GM19397 (cell line): ENCODE data around the gene GMIP.
"Not testable (repeated sequence)": the region's sequence is repeated elsewhere in the genome, so short reads cannot be mapped to it uniquely, and the experiment has no call there.

Source experiments
- ATAC-seq: cut with Tn5 transposase; IDR thresholded peaks from one replicate; pipeline ENCODE4 v1.9.1; 2021; ENCODE audit warnings: mild to moderate bottlenecking, moderate library complexity; ENCODE audit not compliant: unreplicated experiment

Gene GMIP

DNA sequence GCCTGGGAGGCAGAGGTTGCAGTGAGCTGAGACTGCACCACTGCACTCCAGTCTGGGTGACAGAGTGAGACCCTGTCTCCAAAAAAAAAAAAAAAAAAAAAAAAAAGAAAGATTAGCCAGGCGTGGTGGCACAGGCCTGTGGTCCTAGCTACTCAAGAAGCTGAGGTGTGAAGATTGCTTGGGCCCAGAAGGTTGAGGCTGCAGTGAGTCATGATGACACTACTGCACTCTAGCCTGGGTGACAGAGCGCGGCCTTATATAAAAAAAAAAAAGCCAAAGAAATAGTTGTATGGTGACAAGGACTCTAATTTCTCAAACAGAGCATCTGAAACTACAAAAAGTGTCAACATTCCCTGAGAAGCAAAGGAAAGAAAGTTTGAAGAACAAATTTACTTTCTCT lies 28.4 kb downstream of the GMIP start:
- no peak for ATAC-seq

DNA sequence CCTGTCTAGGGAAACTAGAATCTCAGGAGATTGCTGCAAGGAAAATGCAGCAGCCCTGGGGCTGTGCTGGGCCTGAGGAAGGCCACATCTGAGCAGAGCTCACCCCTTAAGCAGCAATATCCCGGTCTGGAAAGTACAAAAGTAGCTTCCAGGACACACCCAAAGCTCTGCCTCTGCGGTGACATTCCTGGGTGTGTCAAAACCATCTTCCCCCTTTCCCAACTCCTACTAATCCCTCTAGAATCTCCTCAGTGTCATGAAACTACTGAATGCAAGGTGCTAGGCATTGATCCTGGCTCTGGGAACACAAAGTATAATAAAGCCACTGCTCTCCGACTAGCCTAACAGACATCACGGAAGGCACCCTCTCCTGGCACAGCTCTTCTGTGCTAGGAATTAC lies 30.0 kb downstream of the GMIP start:
- no peak for ATAC-seq

DNA sequence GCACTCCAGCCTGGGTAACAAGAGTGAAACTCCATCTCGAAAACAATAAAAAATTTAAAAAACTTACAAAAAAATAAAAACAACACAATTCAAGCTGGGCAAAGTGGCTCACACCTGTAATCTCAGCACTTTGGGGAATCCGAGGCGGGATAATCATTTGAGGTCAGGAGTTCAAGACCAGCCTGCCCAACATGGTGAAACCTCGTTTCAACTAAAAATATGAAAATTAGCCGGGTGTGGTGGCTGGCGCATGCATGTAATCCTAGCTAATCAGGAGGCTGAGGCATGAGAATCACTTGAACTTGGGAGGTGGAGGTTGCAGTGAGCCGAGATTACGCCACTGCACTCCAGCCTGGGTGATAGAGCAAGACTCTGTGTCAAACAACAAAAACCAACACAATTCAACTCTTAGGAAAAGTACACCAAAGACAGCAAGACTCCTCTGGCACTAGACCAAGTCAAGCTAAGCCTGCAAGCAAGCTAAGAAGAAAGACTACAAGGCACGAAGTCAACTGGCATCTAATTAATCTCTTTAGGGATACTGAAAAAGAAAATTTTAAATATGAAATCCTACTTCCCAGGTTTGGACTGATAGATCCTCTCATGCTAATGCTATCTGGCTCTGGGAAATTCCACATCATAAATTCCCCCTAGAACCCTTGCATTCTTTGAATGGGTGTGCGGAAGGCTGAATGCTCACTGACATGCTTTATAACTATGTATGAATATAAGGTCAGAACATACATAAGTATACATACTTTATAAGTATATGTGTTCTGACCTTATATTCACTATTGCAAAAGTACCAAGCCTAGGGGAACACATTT lies 32.9 kb downstream of the GMIP start:
- no peak for ATAC-seq

DNA sequence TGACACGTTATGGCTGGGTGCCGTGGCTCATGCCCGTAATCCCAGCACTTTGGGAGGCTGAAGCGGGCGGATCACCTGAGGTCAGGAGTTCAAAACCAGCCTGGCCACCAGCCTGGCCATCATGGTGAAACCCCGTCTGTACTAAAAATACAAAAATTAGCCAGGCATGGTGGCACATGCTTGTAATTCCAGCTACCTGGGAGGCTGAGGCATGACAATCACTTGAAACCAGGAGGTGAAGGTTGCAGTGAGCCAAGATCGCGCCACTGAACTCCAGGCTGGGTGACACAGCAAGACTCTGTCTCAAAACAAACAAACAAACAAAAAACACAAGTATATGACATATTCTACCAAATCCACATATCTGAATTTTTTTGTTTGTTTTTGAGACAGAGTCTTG lies 36.8 kb downstream of the GMIP start:
- ATAC-seq, result not testable (repeated sequence)

DNA sequence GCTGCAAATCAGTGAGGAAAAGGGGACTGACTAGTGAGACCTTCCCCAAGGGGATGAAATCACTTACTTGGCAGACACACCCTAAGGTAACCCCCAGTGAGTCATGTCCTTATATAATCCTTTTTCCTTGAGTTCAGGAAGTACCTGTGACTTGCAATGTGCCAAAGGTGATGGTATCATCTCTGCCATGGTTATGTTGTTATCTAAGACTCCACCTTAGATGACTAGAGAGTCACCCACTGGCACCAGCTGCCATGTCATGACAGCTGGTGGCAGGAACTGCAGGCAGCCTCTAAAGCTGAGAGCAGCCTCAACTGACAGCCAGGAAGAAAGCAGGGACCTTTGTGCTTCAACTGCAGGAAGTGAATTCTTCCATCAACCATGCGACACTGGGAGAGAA lies 37.4 kb downstream of the GMIP start:
- no peak for ATAC-seq

DNA sequence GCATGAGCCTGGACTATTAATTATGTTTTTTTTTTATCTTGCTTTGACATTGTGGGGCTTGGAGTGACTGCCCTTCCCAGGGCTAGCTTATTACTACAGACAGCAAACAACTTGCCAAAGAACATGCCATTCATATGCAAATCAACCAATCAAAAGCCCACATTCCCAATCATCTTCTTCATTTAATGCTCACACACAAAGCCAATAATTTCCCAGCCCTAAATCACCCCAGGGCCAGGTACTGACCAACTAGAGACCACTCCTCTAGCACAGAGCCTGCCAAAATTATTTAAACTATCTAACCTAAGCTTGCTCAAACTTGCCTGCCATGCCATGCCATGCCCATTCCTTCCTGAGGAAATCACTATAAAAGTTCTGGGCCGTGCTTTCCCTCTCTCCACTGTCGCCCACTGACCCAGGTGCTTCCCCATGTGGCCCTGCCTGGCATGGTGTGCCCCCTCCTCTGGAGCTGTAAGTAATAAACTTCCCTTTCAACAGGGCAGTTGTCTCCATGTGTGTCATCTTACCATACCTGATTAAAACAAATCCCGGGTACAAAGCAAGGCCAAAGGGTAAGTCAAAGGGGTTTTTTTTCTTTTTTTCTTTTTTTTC lies 40.6 kb downstream of the GMIP start:
- no peak for ATAC-seq

DNA sequence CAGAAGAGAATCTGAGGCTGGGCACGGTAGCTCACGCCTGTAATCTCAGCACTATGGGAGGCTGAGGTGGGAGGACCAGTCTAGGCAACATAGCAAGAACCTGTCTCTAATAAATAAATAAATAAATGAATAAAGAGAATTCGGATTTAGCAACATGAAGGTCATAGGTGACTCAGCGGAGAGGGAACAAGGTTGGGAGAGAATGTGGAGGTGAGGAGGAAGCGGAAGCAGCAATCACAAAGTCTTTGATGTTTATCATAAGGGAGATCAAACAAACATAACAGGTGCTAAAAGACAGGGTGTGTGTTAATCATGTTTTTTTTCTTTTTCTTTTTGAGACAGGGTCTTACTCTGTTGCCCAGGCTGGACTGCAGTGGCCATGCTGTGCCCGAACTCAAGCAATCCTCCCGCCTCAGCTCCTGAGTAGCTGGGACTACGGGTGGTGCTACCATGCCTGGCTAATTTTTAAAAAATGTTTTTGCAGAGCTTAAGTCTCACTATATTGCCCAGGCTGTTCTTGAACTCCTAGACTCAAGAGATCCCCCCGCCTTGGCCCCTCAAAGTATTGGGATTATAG lies 41.2 kb downstream of the GMIP start:
- ATAC-seq, result no peak

DNA sequence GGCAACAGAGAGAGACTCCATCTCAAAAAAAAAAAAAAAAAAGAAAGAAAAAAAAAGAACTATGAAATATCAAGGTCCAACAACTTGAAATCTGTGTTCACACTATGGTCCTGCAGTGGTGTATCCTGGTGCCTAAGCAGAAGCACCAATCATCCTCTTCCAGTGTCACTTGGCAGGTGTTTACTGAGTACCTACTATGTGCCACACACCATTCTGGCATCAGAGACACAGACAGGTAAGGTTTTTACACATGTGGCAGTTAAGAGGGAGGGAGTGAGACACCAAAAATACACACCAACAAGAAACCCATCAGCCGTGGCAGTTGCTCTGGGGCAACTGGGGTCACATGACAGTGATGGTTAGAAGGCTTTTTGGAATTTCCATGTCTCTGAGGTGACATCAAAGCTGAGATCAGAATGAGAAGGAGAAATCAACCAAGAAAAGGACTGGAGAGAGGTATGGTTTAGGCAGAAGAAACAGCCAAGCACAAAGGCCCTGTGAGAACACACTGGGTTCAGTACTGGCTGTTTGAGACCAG lies 42.6 kb downstream of the GMIP start:
- no peak for ATAC-seq

DNA sequence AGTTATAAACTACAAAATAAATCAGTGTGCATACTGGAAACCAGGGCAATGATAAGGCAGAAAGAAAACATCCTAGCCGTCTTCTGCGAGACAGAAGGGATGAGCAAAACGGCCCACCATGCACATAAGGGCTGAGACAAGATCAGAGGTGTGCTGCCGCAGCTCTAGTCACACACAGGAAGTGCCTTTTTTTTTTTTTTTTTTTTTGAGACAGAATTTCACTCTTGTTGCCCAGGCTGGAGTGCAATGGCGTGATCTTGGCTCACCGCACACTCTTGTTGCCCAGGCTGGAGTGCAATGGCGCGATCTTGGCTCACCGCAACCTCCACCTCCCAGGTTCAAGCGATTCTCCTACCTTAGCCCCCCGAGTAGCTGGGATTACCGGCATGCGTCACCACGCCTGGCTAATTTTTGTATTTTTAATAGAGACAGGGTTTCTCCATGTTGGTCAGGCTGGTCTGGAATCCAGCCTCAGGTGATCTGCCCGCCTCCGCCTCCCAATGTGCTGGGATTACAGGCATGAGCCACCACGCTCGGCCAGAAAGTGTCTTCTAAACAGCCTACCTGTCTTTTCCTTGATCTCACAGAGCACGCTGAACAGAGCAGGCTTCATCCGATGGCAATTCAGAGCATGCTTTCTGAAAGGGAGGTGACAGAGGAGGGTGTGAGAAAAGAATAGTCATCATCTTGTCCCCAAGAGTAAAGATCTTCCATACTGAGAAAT lies 44.6 kb downstream of the GMIP start:
- not testable (repeated sequence) for ATAC-seq

DNA sequence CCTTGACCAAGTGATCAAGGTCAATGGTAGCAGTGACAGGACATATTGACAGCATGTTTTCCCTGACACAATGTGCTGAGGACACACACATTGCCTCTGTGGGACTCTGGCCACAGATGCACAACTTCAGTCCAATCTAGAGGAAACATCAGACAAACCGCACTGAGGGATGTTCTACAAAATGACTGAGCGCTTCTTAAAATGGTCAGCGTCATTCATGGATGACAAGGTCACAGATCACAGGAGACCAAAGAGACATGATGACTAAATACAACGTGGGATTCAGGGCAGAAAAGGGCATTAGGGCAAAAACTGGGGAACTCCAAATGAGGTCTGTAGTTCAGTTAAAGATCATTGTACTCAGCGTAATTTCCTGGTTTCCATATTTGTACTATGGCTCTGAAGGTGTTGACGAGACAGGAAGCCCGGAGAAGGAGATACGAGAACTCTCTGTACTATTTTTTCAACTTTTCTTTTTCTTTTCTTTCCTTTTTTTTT lies 45.6 kb downstream of the GMIP start:
- peak; percentile 66 for ATAC-seq

DNA sequence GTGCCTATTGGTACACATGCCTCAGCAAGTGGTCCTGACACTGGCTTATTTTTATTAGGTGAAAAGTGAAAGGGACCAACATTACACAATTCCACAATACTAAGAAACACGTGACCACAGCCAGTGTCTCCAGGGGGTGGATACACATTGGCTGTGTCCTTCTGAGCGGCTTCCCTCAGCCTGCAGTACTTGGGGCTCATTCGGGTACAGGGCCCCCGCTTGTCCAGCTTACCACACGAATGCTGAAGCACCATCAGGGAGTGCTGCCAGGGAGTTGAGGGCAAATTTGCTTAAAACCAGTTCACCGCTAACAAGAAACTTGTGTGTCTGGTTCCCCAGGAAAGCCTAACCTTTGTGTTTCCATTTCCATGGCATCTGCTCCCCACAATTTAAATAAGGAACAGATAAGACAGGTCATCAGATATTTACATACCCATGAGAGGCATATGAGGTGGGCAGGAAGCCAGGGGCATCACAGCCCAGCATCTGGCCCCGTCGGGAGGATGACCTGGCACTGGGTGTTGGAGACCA lies 48.2 kb downstream of the GMIP start:
- no peak for ATAC-seq

DNA sequence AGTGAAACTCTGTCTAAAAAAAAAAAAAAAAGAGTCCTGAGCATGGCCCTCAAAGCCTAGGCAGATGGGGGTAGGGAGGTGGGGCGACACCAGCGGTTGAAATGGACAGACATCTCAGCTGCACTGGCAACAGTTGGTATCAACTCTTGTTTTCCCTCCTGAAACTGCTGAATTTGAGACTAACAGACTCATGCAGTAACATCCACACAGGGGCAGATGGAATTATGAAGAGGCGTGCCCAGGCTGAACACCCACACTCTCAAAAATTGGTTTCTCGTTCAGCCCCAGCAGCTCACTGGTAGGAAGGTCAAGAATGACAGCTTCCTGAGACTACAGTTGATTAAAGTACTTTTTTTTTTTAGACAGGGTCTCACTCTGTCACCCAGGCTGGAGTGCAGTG lies 49.1 kb downstream of the GMIP start:
- no peak for ATAC-seq

DNA sequence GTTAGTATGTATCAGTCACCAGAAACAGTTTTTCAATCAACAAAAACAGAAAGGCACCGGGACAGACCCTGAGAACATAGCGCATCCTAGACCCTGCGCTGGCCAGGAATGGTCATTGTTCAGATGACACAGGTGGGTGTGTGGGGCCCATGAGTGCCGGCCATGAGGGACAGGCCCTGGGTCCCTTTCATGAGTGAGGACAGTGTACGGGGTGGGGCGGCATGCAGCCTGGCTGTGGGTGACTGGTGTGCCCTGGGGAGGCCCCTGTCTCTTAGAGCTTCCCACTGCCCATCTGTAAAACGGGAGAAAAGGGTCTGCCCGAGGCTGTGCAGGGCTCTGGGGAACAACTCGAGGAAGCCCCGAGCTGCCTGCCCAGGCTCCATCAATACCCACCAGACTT lies 50.8 kb downstream of the GMIP start:
- ATAC-seq, result no peak

DNA sequence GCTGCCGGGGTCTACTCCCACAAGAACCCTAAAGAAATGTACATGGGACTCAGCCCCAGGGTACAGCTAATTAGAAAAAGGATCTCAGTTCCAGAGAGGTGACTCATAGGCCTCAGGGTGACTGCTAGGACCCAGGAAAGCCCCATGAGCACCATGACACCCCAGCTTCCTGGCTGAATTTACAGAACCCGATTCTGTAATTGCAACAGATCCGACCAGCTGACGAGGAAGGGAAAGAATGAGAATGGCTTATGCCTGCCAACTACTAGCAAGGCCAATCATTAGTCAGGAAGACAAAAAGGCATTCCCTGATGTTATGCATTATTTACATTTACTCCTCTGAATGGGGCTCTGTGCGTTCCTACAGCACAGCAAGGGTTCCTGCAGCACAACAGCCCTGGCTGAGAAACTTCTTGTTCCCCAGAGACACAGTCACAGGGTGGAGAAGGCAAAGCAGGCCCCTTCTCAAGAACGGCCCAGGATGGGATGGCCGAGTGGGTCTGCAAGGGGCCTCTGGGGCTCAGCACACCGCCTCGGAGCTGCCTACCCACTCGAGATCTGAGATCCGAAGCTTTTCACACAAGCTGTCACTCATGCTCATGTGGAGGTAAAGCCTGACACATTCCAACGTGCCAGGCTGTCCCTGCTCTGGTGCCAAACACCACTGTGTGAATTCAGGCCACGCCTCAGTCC lies 52.2 kb downstream of the GMIP start:
- no peak for ATAC-seq

DNA sequence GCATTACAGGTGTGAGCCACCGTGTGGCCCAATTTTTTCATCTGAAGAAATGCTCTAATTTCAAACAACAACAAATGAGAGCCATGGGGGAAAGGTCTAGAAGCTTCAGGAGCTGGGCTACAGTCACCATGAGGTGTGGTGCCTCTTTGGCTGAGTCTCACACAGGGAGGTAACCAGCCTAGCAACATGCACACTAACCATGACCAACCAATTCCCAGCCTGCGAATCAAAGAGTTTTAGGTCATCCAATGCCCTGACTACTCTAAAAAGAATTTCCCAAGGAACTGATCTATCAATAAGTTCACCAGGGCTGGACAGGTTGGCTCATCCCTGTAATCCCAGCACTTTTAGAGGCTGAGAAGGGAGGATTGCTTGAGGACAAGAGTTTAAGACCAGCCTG lies 54.9 kb downstream of the GMIP start:
- no peak for ATAC-seq

DNA sequence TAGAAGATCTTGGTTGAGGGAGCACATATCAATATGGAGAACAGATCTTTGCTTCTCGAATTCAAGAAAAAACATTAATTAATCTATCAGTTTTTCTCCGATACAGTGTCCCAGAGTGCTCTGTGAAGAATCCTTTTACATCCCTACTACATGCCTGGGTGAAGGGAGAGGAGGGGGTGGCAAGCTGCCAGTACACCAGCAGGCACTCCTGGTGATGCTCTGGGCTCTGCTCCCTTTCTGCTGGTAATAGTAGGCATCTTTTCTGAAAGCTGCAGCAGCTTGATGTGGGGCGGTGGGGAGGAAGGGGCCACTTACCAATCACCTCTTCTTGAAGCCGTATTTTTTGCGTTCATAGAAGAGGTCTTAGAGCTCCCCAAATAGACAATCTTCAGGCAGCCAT lies 55.7 kb downstream of the GMIP start:
- no peak for ATAC-seq

DNA sequence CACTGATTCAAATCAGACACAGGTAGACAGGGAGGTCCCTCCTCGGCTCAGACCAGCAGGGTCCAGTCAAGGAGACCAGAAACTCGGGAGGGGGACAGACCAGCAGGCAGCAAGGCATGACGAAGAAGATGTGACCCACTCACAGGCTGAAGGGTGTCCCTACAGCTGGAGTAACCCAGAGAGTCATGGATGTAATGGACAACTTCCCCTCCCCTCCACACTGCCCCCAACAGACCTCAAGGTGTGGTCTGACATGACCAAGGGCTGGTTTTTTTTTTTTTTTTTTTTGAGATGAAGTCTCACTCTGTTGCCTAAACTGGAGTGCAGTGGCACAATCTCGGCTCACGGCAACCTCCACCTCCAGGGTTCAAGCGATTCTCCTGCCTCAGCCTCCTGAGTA lies 59.1 kb downstream of the GMIP start:
- ATAC-seq, result no peak

DNA sequence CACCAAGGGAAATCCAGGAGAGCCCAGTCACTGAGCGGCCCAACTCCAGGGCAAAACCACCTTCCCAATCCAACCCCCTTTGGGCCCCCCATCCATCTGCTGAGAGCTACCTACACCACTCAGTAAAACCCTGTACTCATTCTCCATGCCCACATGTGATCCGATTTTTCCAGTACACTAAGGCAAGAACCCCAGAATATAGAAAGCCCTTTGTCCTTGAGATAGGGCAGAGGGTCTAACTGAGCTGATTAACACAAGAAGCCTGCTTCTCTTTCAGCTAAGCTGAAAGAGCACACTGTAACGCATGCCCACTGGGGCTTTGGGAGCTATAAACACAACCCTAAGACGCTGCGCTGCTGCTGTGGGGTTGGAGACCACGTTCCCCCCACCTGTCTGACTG lies 61.0 kb downstream of the GMIP start:
- ATAC-seq, result no peak

DNA sequence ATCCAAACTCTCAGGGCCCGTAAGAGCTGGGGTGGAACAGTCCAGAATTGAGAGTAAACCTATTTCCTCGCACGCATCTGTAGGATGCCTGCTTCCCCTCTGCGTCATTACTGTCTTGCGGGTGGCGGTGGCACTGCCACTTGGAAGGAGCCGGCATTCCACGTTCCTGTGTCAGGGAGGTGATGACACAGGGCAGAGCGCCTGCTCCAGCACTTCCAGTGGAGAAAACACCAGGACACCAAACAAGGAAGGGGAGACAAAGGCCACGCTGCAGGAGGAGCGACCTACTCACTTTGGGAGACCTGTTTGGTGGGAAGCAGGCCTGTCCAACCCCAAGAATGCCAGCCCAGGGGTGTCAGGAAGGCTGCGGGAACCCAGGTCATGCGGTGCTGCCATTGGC lies 62.1 kb downstream of the GMIP start:
- ATAC-seq, result no peak

DNA sequence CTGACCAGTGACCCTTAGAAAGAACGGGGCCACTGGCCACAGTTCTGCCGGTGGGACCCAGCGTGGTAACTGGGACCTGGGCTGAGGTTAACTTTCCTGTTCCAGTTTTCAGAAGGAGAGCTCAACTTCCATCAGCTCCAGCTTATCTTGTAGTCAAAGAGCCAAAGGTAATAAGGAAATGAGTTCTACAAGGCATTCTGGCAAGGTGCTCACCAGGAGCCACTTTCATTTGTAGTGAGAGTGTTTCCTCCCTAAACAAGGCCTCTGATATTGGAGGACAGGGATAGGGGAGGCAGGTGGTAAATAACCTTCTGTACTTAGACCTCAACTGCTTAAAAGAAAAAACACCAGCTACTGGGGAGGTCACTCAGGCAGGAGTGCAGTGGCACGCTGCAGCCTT lies 63.0 kb downstream of the GMIP start:
- ATAC-seq, result no peak
